ENCODE results near the gene NIPAL3.
A peak's percentile ranks its signal among the peaks of the same experiment; 100 is the strongest.
"Not testable (repeated sequence)": the region's sequence is repeated elsewhere in the genome, so short reads cannot be mapped to it uniquely, and the experiment has no call there.

The NIPAL3 gene

DNA sequence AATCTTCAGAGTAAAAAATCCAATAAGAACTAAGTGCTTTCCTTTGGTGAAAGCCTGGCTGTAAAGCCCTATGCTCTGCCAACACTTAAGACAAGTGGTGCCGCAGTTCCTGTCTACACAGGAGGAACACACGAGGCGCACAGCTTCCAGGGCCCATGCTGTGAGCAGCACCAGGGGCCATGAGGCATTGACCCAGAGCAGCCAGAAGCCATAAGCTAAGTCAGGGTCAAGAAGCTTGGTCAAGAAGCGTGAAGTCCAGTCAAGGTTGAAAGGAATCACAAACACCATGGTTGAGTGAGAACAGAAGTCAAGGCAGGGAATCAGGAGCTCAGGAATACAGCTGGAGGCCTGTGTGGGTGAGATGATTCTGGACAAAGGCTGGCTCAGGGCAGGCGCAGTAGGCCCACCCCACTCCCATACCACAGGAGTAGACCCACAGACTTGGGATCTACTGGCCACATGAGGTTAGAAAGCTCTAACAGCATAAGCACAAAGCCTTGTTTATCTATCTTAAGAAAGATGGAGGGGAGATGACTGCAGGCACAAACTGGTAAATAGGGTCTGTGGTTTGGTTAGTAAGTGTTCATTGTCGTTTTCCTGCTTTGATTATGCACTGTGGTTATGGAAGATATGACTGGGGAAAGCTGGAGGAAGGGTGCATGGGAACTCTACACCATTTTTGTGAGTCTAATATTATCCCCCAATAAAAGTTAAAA lies 44.1 kb downstream of the NIPAL3 start:
- DNase-seq (ENCODE audit: low read depth), result no peak

- DNase-seq (ENCODE audit: low read depth), result not testable (repeated sequence)
Measured at GRCh38 chr1:24462128-24462527, 46.5 kb downstream of the NIPAL3 start.

GRCh38 chr1:24463776-24464735 lies 48.5 kb downstream of the NIPAL3 start:
- no peak for DNase-seq (ENCODE audit: low read depth)

DNA sequence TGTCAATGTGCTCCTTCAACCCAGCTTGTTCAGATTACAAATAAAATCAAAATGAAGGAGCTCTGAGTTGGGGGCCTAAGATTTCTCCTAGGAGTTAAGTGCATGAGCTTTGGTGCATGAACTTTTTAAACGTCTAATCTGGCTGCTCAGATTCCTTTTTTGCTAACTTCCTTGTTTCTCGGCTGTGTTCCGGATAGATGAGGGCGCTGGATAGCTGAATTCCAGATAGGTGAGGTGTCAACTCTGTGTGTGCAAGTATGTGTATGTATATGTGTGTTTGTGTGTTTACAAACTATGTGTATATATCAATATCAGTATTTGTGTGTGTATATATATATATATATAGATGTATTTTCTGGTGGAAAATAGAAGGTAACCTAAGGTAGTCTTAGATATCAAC lies 49.5 kb downstream of the NIPAL3 start:
- no peak for DNase-seq (ENCODE audit: low read depth)

- no peak for DNase-seq (ENCODE audit: low read depth)
Measured at GRCh38 chr1:24465638-24466037, 50.0 kb downstream of the NIPAL3 start.

DNA sequence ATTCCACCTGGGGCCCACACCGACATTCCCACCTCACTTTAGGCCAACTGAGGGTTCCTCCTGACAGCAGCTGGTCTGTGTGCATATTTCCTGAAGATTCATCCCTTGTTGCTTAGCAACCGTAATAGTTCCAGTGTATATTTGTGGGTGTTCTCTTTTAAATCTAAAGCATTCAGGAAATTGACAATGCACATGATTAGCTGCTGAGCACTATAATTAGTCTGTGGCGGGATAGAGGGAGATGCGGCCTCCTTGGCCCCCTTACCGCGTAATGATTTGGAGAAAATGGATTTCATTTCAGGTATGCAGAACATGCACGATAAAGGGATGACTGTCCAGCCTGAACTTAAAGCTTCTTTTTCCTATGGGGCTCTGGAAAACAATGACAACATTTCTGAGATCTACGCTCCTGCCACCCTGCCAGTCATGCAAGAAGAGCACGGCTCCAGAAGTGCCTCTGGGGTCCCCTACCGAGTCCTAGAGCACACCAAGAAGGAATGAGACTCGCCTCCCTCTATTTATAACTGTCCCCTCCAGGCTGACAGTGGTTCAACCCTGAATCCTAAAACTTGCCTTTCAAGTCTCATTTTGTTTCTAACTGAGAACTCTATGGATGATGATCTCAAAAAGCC lies 53.2 kb downstream of the NIPAL3 start:
- no peak for DNase-seq (ENCODE audit: low read depth)

- no peak for DNase-seq (ENCODE audit: low read depth)
Measured at GRCh38 chr1:24470592-24470991, 55.0 kb downstream of the NIPAL3 start.

DNA sequence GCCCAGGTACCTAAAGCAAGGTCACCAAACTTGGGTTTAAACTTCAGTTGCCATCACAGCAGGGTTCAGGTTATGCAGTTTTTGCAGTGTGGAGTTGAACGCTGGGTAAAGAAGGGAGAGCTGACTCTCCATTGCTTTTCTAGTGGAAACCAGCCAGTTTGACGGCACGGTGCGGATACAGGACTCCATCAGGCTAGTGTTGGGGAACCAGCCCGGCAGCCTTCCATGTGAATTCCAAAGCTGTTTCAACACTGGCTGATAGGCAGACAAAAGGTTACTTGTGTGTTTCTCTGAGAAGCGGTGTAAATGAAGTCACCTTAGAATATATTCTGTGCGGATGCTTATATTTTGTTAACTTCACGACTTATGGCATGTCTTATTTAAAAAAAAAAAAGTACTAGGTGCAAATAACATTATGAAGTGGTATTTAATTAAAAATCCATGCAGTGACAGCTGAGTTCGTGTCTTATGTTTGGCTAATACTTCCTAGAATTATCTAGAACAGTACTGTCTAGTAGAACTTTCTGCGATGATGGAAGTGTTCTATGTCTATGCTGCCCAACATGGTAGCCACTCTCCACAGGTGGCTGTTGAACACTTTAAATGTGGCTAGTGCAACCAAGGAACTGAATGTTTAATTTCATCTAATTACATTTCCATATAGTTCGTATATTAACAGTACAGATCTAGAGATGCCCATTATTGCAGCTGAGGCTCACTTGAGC lies 57.1 kb downstream of the NIPAL3 start:
- no peak for DNase-seq (ENCODE audit: low read depth)

DNA sequence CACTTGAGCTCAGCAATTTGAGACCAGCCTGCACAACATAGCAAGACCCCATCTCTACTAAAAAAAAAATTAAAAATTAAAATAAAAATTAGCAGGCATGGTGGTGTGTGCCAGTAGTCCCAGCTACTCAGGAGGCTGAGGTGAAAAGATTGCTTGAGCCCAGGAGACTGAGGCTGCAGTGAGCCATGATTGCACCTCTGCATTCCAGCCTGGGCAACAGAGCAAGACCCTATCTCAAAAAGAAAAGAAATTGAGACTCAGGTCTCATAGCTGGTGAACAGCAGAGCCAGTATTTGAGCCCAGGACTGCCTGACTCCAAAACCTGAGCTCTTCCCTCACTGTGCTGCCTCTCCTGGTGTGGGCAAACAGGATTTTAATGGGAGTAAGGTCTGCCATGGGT lies 58.6 kb downstream of the NIPAL3 start:
- no peak for DNase-seq (ENCODE audit: low read depth)

GRCh38 chr1:24475700-24476099 lies 60.1 kb downstream of the NIPAL3 start:
- DNase-seq (ENCODE audit: low read depth), result no peak

- no peak for DNase-seq (ENCODE audit: low read depth)
Measured at GRCh38 chr1:24476571-24476970, 61.0 kb downstream of the NIPAL3 start.

DNA sequence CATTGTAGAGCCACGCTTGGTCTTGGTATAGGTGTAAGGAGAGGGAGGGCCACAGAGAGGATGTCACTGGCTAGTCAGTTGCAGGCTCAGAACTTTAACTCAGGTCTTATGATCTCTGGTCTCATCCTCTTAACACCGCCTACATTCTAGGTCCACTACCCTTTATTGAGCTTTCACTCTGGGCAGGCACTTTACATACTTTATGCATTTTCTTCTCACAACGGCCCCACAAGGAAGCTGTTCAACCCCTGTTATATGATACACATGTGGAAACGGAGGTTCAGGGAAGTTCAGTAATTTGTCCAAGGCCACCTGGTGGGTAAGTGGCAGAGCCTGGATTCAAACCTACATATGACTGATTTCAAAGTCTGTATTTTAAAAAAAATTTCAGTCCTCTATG lies 61.7 kb downstream of the NIPAL3 start:
- DNase-seq (ENCODE audit: low read depth), result no peak

GRCh38 chr1:24481101-24481500 lies 65.5 kb downstream of the NIPAL3 start:
- peak; percentile 60 for DNase-seq (ENCODE audit: low read depth)

DNA sequence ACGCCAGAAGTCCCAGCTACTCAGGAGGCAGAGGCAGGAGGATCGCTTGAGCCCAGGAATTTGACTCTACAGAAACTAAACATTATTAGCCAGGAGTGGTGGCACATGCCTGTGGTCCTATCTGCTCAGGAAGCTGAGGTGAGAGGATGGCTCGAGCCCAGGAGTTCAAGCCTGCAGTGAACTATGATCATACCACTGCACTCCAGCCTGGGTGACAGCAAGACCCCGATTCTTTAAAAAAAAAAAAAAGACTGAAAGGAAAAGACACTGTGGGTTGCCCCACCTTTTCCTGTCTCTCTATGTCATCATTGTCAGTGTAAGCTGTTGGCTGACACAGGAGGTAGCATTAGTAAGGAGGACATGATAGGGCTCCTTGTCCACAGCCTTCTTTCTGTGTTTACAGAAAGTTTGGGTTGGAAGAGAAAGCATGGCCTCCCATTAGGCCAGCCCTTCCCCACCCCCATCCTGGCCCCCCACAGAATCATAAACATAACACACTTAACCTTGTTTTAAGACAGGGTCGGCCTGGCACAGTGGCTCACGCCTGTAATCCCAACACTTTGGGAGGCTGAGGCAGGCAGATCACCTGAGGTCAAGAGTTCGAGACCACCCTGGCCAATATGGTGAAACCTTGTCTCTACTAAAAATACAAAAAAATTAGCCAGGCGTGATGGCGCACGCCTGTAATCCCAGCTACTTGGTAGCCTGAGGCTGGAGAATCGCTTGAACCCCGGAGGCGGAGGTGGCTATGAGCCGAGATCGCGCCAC lies 66.4 kb downstream of the NIPAL3 start:
- DNase-seq (ENCODE audit: low read depth), result no peak

DNA sequence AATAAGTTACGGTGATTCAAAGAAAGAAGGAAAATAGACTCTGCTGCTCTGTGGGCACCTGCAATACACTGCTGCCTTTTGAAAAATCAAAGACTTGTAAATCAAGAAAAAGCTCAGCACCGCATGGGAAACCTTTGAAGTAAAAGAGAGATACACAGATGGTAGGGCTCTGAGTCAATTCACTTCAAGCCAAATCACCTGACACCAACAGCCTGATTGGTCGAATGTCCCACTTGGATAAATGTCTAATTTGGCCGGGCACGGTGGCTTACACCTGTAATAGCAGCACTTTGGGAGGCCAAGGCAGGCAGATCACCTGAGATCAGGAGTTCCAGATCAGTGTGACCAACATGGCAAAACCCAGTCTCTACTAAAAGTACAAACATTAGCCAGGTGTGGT lies 67.8 kb downstream of the NIPAL3 start:
- no peak for DNase-seq (ENCODE audit: low read depth)

DNA sequence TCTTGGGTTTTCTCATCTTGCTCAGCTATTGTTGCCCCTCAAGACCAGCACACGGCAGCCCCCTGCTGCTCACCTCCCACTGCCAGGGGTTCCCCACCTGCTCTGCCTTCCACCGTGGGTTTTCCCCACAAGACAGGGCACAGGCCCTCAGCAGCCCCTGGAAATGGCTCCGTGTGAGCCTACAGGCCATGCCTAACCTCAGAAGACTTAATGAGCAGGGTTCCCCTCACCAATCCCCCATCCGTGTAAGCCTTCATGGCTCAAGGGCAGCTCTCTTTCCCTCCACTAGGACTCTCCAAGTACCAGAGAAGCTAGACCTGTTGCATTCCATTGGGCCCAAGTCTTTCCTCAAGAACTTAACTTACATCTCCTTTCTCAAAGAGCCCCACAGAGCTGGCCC lies 68.6 kb downstream of the NIPAL3 start:
- no peak for DNase-seq (ENCODE audit: low read depth)

DNA sequence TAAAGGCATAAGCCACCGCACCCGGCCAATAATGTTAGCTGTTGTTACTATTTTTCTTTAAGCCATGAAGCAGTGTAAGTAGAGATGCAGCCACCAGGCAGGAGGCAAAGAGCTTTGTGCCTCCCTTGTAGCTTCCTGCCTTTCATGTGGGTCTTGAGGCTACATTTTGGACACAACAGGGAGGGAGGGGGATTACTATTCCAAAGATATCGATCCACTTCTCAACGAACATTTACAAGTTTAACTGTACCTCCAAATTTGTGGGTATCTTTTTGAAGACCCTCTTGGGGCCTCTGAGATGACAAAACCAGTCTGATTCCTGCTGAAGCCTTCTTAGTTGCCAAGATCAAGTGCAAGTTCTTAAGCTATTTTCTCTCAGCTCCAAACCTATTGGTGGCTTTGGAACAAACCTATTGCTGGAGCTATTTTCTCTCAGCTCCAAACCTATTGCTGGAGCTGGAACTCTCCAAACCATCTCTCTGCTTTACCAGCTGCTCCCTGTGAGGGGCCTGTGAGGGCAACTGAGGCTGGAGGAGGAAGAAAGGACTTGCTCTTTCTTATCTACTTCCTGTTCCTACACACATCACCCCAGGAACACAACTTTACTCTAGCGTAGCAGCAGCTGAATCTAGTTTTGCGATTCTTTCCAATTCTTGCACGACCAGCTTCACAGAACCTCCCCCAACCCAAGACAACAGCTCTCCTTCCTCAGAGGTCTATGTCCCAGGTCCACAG lies 70.9 kb downstream of the NIPAL3 start:
- no peak for DNase-seq (ENCODE audit: low read depth)

DNA sequence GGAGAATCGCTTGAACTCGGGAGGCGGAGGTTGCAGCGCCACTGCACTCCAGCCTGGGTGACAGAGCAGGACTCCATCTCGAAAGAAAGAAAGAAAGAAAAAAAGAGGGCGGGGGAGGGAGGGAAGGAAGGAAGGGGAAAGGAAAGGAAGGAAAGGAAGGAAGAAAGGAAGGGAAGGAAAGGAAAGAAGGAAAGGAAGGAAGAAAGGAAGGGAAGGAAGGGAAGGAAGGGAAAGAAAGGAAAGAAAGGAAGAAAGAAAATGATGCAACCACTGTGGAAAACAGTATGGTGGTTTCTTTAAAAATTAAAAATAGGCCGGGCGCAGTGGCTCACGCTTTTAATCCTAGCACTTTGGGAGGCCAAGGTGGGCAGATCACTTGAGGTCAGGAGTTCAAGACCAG lies 71.9 kb downstream of the NIPAL3 start:
- no peak for DNase-seq (ENCODE audit: low read depth)

DNA sequence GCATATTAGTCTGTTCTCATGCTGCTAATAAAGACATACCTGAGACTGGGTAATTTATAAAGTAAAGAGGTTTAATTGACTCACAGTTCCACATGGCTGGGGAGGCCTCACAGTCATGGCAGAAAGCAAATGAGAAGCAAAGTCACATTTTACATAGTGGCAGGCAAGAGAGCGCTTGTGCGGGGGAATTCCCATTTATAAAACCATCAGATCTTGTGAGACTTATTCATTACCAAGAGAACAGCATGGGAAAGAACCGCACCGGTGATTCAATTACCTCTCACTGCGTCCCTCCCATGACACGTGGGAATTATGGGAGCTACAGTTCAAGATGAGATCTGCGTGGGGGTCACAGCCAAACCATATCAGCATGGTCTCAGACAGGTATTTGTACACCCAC lies 72.6 kb downstream of the NIPAL3 start:
- peak; percentile 80 for DNase-seq (ENCODE audit: low read depth)

DNA sequence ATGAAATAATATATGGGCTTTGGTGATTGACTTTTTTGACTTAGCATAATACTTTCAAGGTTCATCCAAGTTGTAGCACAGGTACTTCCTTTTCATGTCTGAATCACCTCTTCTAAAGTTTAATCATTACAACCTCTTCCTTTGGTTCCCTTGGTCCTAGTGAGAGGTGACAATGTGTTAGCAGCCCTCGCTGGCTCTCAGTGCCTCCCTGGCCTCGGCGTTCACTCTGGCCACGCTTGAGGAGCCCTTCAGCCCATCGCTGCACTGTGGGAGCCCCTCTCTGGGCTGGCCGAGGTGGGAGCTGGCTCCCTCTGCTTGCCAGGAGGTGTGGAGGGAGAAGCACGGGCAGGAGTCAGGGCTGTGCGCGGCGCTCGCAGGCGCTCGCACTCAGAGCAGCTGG lies 74.1 kb downstream of the NIPAL3 start:
- DNase-seq (ENCODE audit: low read depth), result no peak

All from stimulated activated CD4-positive, alpha-beta T cell treated with anti-CD3 and anti-CD28 coated beads, Interleukin-2, amount 100 ng/mL, for 4 hours (primary cell).